SK-N-SH treated with all-trans-retinoic acid at 6 μM for 48 hours (cell line): ENCODE data around the gene DEGS2.

ENCODE experiments used
- ATAC-seq: fragments of 200-7000 bp; cut with Tn5 transposase; 3 replicates; pipeline ENCODE4 v1.9.1; 2020; ENCODE audit warnings: mild to moderate bottlenecking, moderate library complexity
- ARNTL ChIP-seq: fragments of 450-650 bp; formaldehyde crosslinking; IDR thresholded peaks from 2 replicates; pipeline ENCODE4 v1.5.0; 2020; ENCODE audit warnings: low read depth, mild to moderate bottlenecking, moderate library complexity, borderline replicate concordance
- BACH2 ChIP-seq: fragments of 250-450 bp; sonication (Bioruptor Pico); IDR thresholded peaks from 2 replicates; pipeline ENCODE4 v1.9.0; 2021; ENCODE audit warnings: mild to moderate bottlenecking, borderline replicate concordance
- CREB5 ChIP-seq: fragments of 250-450 bp; sonication (Bioruptor Pico); IDR thresholded peaks from 2 replicates; pipeline ENCODE4 v1.5.1; 2020; ENCODE audit warnings: low read depth, mild to moderate bottlenecking, moderate library complexity
- CSDC2 ChIP-seq: fragments of 250-450 bp; sonication (Bioruptor Pico); IDR thresholded peaks from 2 replicates; pipeline ENCODE4 v1.5.0; 2020; ENCODE audit warnings: mild to moderate bottlenecking, moderate library complexity
- ESRRG ChIP-seq: fragments of 250-450 bp; sonication (Bioruptor Pico); IDR thresholded peaks from 2 replicates; pipeline ENCODE4 v1.6.1; 2021; ENCODE audit warnings: mild to moderate bottlenecking
- GLIS3 ChIP-seq: fragments of 250-450 bp; sonication (Bioruptor Pico); IDR thresholded peaks from 2 replicates; pipeline ENCODE4 v1.5.0; 2020; ENCODE audit warnings: mild to moderate bottlenecking, moderate library complexity
- ISL1 ChIP-seq: fragments of 250-450 bp; sonication (Bioruptor Pico); IDR thresholded peaks from 2 replicates; pipeline ENCODE4 v2.1.2; 2022; ENCODE audit warnings: mild to moderate bottlenecking, moderate library complexity
- OSR1 ChIP-seq: fragments of 250-450 bp; sonication (Bioruptor Pico); IDR thresholded peaks from 2 replicates; pipeline ENCODE4 v1.8.0; 2022; ENCODE audit warnings: moderate library complexity, mild to moderate bottlenecking, inconsistent platforms
- PPARA ChIP-seq: fragments of 250-450 bp; sonication (Bioruptor Pico); IDR thresholded peaks from 2 replicates; pipeline ENCODE4 v1.5.0; 2020; ENCODE audit warnings: mild to moderate bottlenecking, borderline replicate concordance
- RARB ChIP-seq: fragments of 250-450 bp; sonication (Bioruptor Pico); IDR thresholded peaks from 2 replicates; pipeline ENCODE4 v1.8.0; 2021; ENCODE audit warnings: mild to moderate bottlenecking, moderate library complexity
- SNAI2 ChIP-seq: fragments of 250-450 bp; sonication (Bioruptor Pico); IDR thresholded peaks from 2 replicates; pipeline ENCODE4 v1.5.0; 2020; ENCODE audit warnings: mild to moderate bottlenecking, moderate library complexity
- TCF4 ChIP-seq: fragments of 250-450 bp; sonication (Bioruptor Pico); IDR thresholded peaks from 2 replicates; pipeline ENCODE4 v1.8.0; 2021; ENCODE audit warnings: mild to moderate bottlenecking, moderate library complexity, borderline replicate concordance
- TOX ChIP-seq: fragments of 250-450 bp; sonication (Bioruptor Pico); IDR thresholded peaks from 2 replicates; pipeline ENCODE4 v1.8.0; 2021; ENCODE audit warnings: mild to moderate bottlenecking, moderate library complexity, borderline replicate concordance
- ZC3H10 ChIP-seq: fragments of 250-450 bp; sonication (Bioruptor Pico); IDR thresholded peaks from 2 replicates; pipeline ENCODE4 v1.5.1; 2021; ENCODE audit warnings: mild to moderate bottlenecking, moderate library complexity
- ZFP3 ChIP-seq: fragments of 250-450 bp; sonication (Bioruptor Pico); IDR thresholded peaks from 2 replicates; pipeline ENCODE4 v1.5.0; 2020; ENCODE audit warnings: mild to moderate bottlenecking, moderate library complexity
- ZFP30 ChIP-seq: fragments of 450-650 bp; formaldehyde crosslinking; IDR thresholded peaks from 2 replicates; pipeline ENCODE4 v1.5.0; 2022; ENCODE audit warnings: mild to moderate bottlenecking, moderate library complexity
- ZNF565 ChIP-seq: fragments of 450-650 bp; formaldehyde crosslinking; conservative IDR thresholded peaks from 2 replicates; pipeline ENCODE4 v1.5.0; 2020; ENCODE audit warnings: low read depth, mild to moderate bottlenecking, moderate library complexity
- ZNF70 ChIP-seq: fragments of 450-650 bp; formaldehyde crosslinking; IDR thresholded peaks from 2 replicates; pipeline ENCODE4 v1.5.0; 2020; ENCODE audit warnings: mild to moderate bottlenecking, moderate library complexity
- ZNF8 ChIP-seq: fragments of 450-650 bp; formaldehyde crosslinking; IDR thresholded peaks from 2 replicates; pipeline ENCODE4 v1.5.0; 2020; ENCODE audit warnings: mild to moderate bottlenecking, moderate library complexity
- TF ChIP-seq, protein P1 (sequence below): fragments of 250-450 bp; sonication (Bioruptor Pico); IDR thresholded peaks from 2 replicates; pipeline ENCODE4 v1.5.1; 2021; ENCODE audit warnings: mild to moderate bottlenecking, moderate library complexity
- TF ChIP-seq, protein P2 (sequence below): fragments of 250-450 bp; sonication (Bioruptor Pico); IDR thresholded peaks from 2 replicates; pipeline ENCODE4 v1.5.0; 2020; ENCODE audit warnings: mild to moderate bottlenecking, moderate library complexity

Gene DEGS2

GRCh38 chr14:100153560-100153959 lies 5.9 kb downstream of the DEGS2 start:
- no peak for ATAC-seq
- no peak for TF ChIP-seq OSR1 (CRISPR knock-in tag)
- TF ChIP-seq, protein P1, sequence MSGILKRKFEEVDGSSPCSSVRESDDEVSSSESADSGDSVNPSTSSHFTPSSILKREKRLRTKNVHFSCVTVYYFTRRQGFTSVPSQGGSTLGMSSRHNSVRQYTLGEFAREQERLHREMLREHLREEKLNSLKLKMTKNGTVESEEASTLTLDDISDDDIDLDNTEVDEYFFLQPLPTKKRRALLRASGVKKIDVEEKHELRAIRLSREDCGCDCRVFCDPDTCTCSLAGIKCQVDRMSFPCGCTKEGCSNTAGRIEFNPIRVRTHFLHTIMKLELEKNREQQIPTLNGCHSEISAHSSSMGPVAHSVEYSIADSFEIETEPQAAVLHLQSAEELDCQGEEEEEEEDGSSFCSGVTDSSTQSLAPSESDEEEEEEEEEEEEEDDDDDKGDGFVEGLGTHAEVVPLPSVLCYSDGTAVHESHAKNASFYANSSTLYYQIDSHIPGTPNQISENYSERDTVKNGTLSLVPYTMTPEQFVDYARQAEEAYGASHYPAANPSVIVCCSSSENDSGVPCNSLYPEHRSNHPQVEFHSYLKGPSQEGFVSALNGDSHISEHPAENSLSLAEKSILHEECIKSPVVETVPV (CRISPR knock-in tag) = no peak
- no peak for TF ChIP-seq ISL1 (CRISPR knock-in tag)
- TF ChIP-seq GLIS3 (CRISPR knock-in tag) = no peak
- TF ChIP-seq ZNF70 (CRISPR knock-in tag) = no peak
- no peak for TF ChIP-seq ZC3H10
- TF ChIP-seq RARB (CRISPR knock-in tag) = no peak
- no peak for TF ChIP-seq CSDC2 (CRISPR knock-in tag)
- TF ChIP-seq TOX (CRISPR knock-in tag) = no peak
- no peak for TF ChIP-seq ARNTL (CRISPR knock-in tag)
- no peak for TF ChIP-seq CREB5

DNA sequence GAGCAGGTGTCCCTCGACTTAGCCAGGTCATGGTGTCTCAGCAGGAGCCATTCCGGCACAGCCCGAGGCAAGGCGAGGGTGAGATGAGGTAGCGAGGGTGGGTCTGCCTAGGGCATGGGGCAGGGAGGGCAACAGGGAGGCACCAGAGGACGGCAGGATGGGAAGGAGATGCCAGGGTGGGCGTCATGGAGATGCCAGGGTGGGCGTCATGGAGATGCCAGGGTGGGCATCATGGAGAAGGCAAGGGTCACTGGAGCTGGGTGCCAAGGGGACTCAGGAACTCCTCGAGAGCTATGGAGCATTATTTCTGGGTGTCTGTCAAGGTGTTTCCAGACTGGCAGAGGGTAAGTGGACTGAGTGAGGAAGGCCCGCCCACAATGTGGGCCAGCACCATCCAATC lies 7.4 kb downstream of the DEGS2 start:
- no peak for ATAC-seq
- TF ChIP-seq ZFP3 (CRISPR knock-in tag) (no peak), TOX (CRISPR knock-in tag) (no peak), CSDC2 (CRISPR knock-in tag) (no peak), ZNF8 (CRISPR knock-in tag) (no peak), SNAI2 (CRISPR knock-in tag) (no peak)

DNA sequence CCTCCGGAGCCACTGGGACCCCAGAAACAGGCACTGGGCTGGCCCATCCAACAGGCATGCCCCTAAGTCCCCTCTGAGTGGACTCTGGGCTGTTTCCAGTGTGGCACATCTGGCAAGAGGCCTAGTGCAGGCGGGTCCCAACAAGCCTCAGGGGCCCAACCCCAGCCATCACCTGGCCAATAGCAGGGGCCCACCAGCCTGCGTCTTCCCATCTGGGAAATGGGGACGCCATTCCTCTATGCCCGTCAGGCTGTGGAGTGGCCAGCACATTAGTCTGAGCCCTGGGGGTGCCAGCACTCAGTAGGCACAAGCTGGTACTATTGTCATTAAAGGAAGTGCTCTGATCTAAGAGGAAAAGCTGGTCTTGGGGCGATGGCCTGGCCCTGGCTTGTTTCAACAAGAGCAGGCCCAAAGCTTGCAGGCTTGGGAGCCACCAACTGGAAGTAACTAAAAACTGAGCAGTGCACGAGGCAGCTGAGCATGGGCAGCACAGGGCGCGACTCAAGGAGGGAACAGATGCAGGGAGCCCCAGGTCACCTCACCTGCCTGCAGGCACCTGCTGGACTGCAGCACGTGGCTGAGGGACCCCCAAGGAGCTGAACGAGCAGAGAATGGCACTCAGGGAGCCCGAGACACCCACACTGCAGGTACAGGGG lies 8.4 kb downstream of the DEGS2 start:
- TF ChIP-seq ARNTL (CRISPR knock-in tag) (no peak), ESRRG (CRISPR knock-in tag) (no peak), CREB5 (no peak), ZC3H10 (no peak), TOX (CRISPR knock-in tag) (no peak), ZFP3 (CRISPR knock-in tag) (no peak), RARB (CRISPR knock-in tag) (no peak), BACH2 (CRISPR knock-in tag) (no peak)
- ATAC-seq = no peak

GRCh38 chr14:100149851-100150611 lies 9.4 kb downstream of the DEGS2 start:
- ATAC-seq = no peak
- TF ChIP-seq CSDC2 (CRISPR knock-in tag) (no peak), ZNF8 (CRISPR knock-in tag) (no peak), ZC3H10 (no peak), ARNTL (CRISPR knock-in tag) (no peak), ZFP3 (CRISPR knock-in tag) (no peak), PPARA (CRISPR knock-in tag) (no peak), ESRRG (CRISPR knock-in tag) (no peak), ISL1 (CRISPR knock-in tag) (no peak), CREB5 (no peak), OSR1 (CRISPR knock-in tag) (no peak), ZNF70 (CRISPR knock-in tag) (no peak), ZNF565 (CRISPR knock-in tag) (no peak), TCF4 (CRISPR knock-in tag) (no peak), ZFP30 (CRISPR knock-in tag) (no peak)
- TF ChIP-seq, protein P2, sequence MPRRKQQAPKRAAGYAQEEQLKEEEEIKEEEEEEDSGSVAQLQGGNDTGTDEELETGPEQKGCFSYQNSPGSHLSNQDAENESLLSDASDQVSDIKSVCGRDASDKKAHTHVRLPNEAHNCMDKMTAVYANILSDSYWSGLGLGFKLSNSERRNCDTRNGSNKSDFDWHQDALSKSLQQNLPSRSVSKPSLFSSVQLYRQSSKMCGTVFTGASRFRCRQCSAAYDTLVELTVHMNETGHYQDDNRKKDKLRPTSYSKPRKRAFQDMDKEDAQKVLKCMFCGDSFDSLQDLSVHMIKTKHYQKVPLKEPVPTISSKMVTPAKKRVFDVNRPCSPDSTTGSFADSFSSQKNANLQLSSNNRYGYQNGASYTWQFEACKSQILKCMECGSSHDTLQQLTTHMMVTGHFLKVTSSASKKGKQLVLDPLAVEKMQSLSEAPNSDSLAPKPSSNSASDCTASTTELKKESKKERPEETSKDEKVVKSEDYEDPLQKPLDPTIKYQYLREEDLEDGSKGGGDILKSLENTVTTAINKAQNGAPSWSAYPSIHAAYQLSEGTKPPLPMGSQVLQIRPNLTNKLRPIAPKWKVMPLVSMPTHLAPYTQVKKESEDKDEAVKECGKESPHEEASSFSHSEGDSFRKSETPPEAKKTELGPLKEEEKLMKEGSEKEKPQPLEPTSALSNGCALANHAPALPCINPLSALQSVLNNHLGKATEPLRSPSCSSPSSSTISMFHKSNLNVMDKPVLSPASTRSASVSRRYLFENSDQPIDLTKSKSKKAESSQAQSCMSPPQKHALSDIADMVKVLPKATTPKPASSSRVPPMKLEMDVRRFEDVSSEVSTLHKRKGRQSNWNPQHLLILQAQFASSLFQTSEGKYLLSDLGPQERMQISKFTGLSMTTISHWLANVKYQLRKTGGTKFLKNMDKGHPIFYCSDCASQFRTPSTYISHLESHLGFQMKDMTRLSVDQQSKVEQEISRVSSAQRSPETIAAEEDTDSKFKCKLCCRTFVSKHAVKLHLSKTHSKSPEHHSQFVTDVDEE (CRISPR knock-in tag) = no peak
